Measurements from ENCODE around the gene REEP1.
A peak's percentile ranks its signal among the peaks of the same experiment; 100 is the strongest.

Gene REEP1

DNA sequence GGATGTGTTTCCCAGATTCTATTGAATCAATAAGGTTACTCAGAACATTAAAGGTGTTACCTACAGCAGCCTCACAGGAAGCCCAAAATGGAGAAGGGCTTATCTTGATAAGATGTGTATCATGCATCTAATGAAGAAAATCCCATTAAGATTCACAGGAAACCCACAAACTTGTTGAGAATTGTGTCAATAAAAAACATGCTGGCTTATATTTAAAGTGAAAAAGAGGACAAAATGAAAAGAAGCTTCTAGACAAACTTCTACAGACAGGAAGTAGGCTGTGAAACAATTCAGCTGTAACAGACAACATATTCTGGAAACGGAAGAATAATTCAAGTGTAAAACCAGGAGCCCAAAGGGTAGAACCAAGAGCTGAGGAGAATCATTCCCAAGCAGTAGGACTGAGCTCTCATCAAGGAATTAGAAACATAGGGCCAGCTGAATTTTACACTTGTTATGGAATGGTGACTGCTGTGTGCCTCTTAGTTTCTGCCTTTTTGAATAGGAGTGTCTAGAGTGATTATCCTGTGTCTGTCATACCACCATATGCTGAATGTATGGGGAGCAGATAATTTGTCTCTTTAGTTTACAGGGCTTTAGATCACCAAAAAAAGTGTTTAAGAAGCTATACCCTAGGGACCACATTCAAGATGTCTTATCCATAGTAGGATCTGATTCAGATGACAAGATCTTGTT, 151.8 kb downstream of the REEP1 start:
- peak; percentile 31 for DNase-seq

DNA sequence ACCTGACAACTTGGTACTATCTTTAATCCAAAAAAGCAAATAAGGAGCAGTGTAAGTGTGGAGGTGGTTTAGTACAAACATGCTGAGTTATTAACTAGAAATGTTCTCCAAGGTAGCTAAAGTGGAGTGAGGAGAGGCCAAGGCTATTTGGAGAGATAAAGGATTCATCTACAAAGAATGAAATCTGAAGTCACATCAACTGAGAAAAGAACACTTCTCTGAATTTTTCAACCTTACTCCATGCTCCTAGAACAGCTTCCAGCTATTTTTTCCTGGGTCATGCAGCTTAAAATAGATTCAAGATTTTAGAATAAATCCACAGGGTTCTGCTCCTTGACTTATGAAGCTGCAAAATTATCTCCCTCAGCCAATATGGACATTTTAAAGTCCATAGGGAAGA, 160.8 kb downstream of the REEP1 start:
- no peak for DNase-seq

DNA sequence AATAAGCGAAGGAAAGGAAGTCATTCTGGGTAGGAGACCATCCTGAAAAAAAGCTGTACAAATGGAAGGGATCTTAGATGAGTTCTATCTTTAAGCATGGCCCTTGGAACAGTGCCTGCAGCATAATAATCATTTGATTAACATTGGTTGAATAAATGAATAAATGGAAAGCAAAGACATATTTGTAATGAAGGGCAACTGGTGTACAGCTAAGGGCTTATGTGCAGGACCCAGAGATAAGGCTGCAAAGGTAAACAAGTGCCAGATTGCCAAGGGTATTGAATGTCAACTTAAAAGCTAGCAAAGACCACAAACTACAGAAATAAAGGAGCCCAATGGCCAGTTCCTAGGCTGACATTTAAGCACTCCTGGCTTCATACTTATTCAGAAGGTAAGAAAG, 161.6 kb downstream of the REEP1 start:
- no peak for DNase-seq

DNA sequence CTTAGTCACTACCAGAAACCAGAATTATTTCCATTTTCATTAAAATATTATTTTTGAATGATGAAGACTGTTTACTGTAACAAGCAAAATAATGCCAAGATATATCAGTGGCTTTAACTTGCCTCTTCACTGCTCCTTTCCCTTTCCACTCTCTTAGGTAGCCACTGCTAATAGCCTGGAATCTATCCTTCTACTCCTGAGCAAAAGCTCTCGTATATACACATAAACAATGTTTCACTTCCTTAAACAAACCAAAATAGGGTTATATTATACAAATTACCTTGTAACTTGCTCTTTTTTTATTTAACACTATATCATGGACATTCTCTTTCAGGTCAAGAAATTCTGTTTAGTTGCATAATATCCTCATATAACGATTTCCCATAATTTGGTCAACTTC, 163.0 kb downstream of the REEP1 start:
- DNase-seq: no peak

DNA sequence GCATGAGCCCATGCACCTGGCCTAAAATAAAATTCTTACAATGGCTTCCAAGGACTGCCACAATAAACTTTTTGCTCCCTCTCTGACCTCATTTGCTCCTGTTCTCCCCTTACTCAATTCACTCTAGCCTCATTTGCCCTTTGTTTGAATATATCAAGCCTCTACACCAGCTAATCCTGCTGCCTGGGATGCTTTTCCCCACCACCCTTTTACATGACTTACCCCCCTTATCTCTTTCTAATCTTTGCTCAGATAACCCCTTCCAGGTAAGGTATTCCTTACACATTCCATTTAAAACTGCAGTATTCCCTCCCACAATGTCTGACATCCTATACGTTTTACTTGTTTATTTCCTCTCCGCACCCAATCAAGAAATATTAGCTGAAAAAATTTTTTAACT, 164.8 kb downstream of the REEP1 start:
- no peak for DNase-seq

DNA sequence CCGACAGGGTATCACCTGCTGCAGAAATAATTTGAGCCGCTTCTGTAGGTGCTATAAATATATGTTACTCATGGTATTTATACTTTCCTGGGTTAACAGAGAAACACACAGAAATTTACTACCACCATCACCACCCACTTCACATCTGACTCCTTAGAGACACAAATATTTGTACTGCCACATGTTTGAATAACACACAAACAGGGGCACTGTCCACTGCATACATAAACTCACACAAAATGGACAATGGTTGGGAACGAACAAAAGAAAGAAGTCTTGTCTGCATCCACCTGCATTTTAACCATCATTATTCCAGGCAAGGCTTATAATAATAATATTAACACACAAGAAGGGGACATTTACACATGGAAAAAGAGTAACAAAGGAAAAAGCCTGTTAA, 166.1 kb downstream of the REEP1 start:
- DNase-seq: no peak

DNA sequence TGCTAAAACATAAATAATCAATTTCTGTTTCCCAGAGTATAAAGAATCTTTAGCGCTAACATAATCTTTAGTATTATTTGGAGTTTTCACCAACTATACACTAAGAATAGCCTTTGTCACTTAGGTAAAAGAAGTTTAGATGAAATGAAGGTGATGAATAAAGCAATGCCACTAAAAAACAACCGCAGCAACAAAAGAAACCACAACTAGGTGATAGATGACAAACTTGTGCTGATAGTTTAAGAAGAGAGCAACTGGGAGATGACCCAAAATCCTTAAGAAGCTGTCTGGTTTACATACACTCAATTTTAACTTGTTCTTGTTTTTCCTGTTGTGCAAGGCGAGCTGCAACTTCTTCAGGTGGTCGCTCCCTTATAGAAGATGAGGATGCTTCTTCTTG, 167.0 kb downstream of the REEP1 start:
- no peak for DNase-seq
